Posterior cingulate gyrus (tissue), 11 donors: Measurements from ENCODE around the gene FUT8.

Experiments used
- DNase-seq, 10 donors: peaks; one replicate each; pipeline versions ENCODE4 v3.0.0 to v3.0.0-alpha.2; 2020 to 2021; ENCODE audit warnings: mixed read lengths in 3 of 10
- intact Hi-C: fragments of 100-400 bp; cut with DNase I; formaldehyde crosslinking; loops from one replicate; pipeline ENCODE4 v1.15.1; 2023

The FUT8 gene

GRCh38 chr14:65485516-65485915 is 73.0 kb downstream of the FUT8 start:
- DNase-seq, result no peak
- intact Hi-C loops, result no loop called here

GRCh38 chr14:65486863-65487262 is 74.3 kb downstream of the FUT8 start:
- intact Hi-C loops, result no loop called here
- DNase-seq, result no peak

DNA sequence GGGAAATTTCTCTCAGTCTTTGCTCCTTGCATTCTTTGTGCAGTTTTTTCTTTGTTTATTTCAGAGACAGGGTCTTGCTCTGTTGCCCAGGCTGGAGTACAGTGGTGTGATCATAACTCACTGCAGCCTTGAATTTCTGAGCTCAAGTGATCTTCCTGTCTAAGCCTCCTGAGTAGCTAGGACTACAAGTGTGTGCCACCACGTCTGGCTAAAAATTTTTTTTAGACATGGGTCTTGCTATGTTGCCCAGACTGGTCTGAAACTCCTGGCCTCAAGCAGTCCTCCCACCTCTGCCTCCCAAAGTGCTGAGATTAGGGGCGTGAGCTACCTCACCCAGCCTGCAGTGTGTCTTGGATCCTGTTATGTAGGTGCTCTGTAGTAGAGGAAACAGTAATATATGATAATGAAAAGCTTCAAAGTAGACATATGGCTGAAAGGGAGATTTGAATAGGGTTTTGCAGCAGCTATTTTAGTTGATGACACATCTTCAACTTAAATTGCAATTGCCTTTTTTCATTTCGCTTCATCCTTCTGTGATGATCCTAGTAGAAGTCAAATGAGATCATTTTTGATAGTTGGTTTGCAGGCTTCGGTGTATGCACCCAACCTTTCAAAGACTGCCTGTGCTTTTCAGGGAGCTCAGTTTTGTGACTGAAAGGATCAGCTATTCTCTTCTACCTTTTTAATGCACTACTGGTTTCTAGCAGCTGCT is 75.4 kb downstream of the FUT8 start:
- DNase-seq, result no peak
- intact Hi-C loops, result no loop called here

GRCh38 chr14:65491274-65491673 is 78.7 kb downstream of the FUT8 start:
- no peak for DNase-seq
- intact Hi-C loops, result no loop called here

- intact Hi-C loops, result no loop called here
Observed at GRCh38 chr14:65492266-65492665, 79.7 kb downstream of the FUT8 start.

DNA sequence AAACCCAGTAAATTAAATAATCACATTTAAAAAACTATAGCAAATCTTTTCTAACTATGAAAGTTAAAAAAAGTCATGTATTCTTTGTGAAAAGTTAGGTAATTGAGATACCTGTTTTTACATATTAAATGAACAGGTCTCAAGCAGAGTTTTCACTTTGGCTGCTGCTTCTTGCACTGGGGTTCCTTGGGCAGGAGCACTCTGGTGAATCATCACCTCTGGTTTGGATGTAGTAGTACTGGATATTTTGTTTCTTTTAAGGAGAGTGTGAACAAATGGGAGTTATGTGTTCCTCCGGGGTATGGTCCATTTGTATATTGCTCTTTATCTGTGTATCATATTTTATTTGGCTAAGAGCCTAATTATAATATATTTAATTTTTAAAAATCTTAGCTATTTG is 82.7 kb downstream of the FUT8 start:
- intact Hi-C loops, result no loop called here
- no peak for DNase-seq

More at GRCh38 chr14:65492266-65492665, 79.7 kb downstream of the FUT8 start:
- DNase-seq, result no peak

- intact Hi-C loops, result no loop called here
- no peak for DNase-seq
Observed at GRCh38 chr14:65496178-65496993, 83.9 kb downstream of the FUT8 start.

DNA sequence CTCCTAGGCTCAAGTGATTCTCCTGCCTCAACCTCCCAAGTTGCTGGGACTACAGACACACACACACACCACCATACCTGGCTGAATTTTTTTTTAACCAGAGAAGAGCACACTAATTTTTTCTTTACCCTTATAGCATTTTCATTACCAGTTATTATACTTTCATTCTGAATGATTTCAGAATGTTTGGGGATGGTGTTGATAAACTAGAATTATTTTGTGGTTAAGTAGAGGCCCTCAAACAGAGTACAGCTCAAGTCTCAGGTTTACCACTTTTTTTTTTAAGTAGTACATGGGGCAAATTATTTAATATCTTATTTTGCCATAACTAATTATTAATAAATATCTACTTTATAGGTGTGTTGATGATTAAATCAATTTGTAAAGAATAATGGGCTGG is 86.6 kb downstream of the FUT8 start:
- intact Hi-C loops, result no loop called here
- no peak for DNase-seq

DNA sequence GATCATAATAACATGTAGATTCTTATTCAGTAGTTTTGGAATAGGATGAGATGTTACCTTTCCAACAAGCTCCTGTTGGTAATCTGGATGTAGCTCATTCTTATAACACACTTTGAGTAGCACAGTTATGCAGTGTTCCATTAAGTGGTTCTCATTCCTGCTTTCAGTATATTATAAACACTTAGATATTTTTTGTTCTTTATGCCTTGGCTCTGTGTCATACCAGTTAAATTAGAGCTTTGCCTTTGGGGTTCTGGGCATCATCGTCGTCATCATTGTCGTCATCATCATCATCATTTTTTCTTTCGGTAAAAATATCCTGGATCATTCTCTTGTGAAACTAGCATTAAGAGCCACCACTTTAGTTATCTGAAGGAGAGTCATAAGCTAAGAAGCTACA is 87.5 kb downstream of the FUT8 start:
- no peak for DNase-seq
- intact Hi-C loops, result no loop called here

DNA sequence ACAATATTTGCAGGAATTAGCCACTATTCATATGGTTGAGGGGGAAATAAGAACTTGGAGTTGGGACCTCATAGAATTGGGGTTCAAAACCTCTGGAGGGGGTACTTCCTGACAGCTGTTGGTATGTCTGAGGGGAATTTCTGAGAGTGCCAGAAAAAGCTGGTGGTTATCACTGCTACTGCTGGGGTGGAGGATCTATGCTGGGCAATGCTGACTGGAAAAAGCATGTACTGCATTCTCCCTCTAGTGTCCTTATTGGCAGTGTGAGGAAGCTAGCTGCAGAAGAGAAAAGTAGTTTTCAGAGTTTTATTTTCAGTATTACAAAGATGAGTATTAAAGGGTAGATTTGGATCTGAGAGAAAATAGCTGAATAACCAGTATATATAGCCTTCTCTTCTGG is 88.8 kb downstream of the FUT8 start:
- no peak for DNase-seq
- intact Hi-C loops, result no loop called here

DNA sequence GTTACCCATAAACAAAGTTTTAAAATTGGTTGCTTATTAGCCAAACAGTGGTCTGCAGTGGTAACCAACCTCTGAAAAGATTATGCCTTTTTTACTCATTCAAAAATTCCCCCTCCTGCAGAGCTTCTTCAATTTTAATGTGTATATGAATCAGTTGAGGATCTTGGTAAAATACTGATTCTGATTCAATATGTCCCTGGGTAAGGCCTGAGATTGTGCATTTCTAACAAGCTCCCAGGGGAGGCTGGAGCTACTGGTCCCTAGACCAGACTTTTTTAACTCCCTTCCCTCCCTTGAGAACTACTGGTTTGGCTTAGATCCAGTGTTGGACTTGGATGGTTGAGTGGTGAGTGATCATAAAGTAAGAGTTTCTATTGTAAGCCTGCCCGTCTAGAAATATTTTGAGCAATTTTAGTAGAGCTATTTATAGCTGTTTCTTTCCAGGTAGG is 90.2 kb downstream of the FUT8 start:
- no peak for DNase-seq

DNA sequence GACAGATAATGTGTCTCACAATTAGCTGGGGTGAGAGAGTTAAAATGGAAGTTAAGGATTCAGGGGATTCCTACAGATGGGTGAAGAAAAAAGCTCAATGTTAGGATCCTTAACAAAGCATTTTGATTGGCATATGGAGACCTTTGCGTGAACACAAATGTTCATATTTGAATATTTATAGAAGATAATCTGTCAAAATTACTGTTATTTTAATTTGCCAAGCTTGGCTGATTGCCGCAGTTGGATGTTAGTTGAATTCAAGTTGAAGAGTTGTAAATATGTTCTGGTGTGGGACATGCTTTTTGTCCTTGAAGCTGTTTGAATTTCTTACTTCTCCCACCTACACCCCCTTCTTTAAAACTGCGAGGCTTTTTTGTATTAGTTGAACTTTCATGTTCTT is 91.2 kb downstream of the FUT8 start:
- intact Hi-C loops, result no loop called here
- DNase-seq, result no peak

More for the DNA sequence above, 90.2 kb downstream of the FUT8 start:
- intact Hi-C loops, result no loop called here

GRCh38 chr14:65506801-65507200 is 94.3 kb downstream of the FUT8 start:
- no peak for DNase-seq

DNA sequence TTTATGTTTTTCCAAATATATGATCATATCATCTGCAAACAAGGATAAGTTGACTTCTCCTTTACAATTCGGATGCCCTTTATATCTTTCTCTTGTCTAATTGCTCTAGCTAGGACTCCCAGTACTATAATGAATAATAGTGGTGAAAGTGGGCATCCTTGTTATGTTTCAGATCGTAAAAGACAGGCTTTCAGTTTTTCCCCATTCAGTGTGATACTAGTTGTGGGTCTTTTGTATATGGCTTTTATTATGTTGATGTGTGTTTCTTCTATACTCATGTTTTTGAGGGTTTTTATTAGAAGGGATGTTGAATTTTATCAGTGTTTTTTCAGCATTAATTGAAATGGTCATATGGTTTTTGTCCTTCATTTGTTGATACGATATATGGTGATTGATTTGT is 97.3 kb downstream of the FUT8 start:
- no peak for DNase-seq
- intact Hi-C loops, result no loop called here

More at GRCh38 chr14:65506801-65507200, 94.3 kb downstream of the FUT8 start:
- intact Hi-C loops, result no loop called here

GRCh38 chr14:65513671-65514070 is 101.1 kb downstream of the FUT8 start:
- no peak for DNase-seq
- intact Hi-C loops, result no loop called here

DNA sequence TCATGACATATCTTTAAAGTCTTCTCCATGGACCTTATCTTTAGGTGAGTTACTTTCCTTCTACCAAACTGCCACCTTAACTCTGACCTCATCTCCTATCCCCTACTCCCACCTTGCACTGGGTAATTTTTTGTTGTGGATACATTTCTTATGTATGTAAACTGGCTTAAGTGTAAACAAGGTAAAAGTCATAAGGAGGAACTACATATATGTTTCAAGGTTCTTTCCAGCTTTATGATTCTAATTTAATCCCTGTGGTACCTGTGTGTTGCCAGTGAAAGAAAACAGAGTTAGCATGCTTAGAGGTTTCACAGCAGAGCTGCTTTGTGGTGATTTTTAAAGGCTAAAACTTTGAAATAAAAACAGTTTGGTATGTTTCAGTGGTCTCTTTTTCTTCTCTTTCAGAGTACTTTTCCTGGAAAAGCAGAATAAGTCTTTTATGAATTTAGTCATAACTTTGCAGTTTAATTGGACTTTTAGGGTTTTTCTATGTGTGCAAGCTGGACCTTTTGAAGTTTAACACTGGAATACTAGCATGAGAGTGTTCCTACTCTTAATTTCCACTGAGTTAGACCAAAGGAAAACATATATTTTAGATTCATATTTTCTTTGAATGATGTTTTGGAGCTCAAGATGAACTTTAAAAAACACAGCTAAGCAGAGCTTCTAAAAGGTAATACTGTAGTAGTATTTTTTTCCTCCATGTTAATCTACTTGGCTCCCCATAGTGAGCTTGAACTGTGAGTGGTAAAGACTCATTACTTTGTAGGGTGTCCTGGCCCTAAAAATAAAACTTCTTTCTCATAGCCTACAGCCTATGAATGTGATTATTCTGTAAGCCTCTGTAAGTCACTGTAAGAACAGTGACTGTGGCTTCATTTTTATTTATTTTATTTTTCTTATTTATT is 105.4 kb downstream of the FUT8 start:
- DNase-seq, result no peak
- intact Hi-C loops, result no loop called here

- intact Hi-C loops, result no loop called here
- peak in 1 of 10 donors; percentile 57 for DNase-seq
Observed at GRCh38 chr14:65528069-65528468, 115.5 kb downstream of the FUT8 start.

DNA sequence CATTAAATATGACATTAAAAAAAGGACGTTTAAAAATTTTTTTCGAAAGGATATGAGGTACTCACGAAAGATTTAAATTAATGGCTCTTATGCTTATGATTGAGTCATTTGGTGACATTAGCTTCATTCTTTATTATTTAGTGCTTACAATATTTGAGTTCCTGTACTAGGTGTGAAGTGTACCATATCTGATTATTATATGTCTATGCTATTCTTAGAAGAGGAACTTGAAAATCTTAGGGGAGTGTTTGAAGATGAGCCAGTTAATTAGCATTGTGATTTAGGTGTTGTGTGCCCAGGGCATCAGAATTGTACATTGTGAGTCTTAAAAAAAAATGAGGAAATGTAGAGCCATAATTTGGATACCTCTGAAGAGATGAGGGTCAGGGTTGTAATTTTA is 118.6 kb downstream of the FUT8 start:
- intact Hi-C loops, result no loop called here
- no peak for DNase-seq

DNA sequence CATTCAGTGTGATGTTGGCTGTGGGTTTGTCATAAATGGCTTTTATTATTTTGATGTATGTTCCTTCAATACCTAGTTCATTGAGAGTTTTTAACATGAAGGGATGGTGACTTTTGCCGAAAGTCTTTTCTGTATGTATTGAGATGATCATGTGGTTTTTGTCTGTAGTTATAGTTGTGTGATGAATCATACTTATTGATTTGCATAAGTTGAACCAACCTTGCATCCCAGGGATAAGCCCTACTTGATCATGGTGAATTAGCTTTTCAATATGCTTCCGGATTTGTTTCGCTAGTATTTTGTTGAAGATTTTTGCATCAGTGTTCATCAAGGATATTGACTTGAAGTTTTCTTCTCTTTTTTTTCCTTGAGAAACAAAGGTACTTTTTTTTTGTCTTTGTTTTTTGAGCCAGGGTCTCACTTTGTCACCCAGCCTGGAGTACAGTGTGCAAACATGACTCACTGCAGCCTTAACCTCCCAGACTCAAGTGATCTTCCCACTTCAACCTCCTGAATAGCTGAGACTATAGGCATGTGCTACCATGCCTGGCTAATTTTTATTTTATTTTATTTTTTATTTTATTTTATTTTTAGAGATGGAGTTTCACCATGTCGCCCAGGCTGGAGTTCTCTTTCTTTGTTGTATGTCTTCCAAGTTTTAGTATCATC is 121.3 kb downstream of the FUT8 start:
- intact Hi-C loops, result no loop called here
- no peak for DNase-seq

GRCh38 chr14:65536781-65537423 is 124.4 kb downstream of the FUT8 start:
- intact Hi-C loops, result no loop called here

More at GRCh38 chr14:65536781-65537423, 124.4 kb downstream of the FUT8 start:
- no peak for DNase-seq
